HEK293 (cell line): ENCODE data around the gene MYOZ1.
"Not testable (repeated sequence)": the region's sequence is repeated elsewhere in the genome, so short reads cannot be mapped to it uniquely, and the experiment has no call there.

Experiments used
- ZBTB7A ChIP-seq: fragments of 450-650 bp; formaldehyde crosslinking; IDR thresholded peaks from 2 replicates; pipeline ENCODE4 v1.5.1; 2016; ENCODE audit warnings: low read depth, missing biosample characterization, missing genetic modification characterization
- TF ChIP-seq, protein P1 (sequence below): fragments of 450-650 bp; formaldehyde crosslinking; IDR thresholded peaks from 2 replicates; pipeline ENCODE4 v1.5.1; 2016; ENCODE audit warnings: missing biosample characterization, missing genetic modification characterization
- TF ChIP-seq, protein P2 (sequence below): fragments of 450-650 bp; formaldehyde crosslinking; IDR thresholded peaks from 2 replicates; pipeline ENCODE4 v1.5.1; 2016; ENCODE audit warnings: missing biosample characterization, missing genetic modification characterization

DNA sequence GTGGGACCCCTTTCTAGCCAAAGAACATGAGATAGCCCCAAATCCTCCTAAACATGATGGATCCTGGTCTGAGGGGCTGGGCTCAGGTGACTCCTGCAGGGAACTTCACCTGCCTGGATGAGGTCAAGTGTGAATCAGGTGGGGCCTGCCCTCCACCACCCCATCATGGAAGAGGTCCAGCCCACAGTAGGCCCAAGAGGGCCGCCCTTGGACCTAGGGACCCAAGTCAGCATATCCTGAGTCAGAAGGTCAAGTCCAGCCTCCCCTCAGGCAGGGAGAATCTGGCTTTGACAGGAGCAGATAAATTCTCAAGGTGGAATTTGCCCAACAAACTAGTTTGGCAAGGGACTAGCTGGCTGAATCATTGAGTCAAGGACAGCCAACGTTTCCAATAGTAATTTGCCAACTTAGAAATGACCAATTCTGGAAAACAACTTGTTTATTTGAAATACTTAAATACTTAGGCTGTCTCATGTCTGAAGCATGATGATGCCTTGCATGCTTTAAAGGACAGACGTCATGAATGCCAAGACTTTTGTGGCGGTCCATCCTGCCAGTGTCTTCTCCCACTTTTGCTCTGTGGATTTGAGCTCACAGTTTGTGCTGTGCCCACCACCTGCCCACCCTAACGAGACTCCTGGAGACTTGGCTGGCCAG lies 25.0 kb upstream of the MYOZ1 start:
- TF ChIP-seq ZBTB7A (tag by site-specific recombination): not testable (repeated sequence)
- TF ChIP-seq, protein P1, sequence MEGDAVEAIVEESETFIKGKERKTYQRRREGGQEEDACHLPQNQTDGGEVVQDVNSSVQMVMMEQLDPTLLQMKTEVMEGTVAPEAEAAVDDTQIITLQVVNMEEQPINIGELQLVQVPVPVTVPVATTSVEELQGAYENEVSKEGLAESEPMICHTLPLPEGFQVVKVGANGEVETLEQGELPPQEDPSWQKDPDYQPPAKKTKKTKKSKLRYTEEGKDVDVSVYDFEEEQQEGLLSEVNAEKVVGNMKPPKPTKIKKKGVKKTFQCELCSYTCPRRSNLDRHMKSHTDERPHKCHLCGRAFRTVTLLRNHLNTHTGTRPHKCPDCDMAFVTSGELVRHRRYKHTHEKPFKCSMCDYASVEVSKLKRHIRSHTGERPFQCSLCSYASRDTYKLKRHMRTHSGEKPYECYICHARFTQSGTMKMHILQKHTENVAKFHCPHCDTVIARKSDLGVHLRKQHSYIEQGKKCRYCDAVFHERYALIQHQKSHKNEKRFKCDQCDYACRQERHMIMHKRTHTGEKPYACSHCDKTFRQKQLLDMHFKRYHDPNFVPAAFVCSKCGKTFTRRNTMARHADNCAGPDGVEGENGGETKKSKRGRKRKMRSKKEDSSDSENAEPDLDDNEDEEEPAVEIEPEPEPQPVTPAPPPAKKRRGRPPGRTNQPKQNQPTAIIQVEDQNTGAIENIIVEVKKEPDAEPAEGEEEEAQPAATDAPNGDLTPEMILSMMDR (tag by site-specific recombination): not testable (repeated sequence)
- TF ChIP-seq, protein P2, sequence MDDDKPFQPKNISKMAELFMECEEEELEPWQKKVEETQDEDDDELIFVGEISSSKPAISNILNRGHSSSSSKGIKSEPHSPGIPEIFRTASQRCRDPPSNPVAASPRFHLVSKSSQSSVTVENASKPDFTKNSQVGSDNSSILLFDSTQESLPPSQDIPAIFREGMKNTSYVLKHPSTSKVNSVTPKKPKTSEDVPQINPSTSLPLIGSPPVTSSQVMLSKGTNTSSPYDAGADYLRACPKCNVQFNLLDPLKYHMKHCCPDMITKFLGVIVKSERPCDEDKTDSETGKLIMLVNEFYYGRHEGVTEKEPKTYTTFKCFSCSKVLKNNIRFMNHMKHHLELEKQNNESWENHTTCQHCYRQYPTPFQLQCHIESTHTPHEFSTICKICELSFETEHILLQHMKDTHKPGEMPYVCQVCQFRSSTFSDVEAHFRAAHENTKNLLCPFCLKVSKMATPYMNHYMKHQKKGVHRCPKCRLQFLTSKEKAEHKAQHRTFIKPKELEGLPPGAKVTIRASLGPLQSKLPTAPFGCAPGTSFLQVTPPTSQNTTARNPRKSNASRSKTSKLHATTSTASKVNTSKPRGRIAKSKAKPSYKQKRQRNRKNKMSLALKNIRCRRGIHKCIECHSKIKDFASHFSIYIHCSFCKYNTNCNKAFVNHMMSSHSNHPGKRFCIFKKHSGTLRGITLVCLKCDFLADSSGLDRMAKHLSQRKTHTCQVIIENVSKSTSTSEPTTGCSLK (tag by site-specific recombination): not testable (repeated sequence)
